Midbrain (tissue), 1 donor: ENCODE measurements around the gene TGIF2.
"Not testable (repeated sequence)": the region's sequence is repeated elsewhere in the genome, so short reads cannot be mapped to it uniquely, and the experiment has no call there.

Experiments
- DNase-seq: peaks from one replicate; lab custom pipeline; 2025; lab: John Stamatoyannopoulos, UW

TGIF2 gene

GRCh38 chr20:36579996-36580545 lies 6.7 kb downstream of the TGIF2 start:
- no peak for DNase-seq

GRCh38 chr20:36582322-36582721 lies 8.9 kb downstream of the TGIF2 start:
- DNase-seq = no peak

GRCh38 chr20:36582821-36583220 lies 9.4 kb downstream of the TGIF2 start:
- no peak for DNase-seq

- no peak for DNase-seq
Observed at GRCh38 chr20:36584018-36584481, 10.7 kb downstream of the TGIF2 start.

- DNase-seq = no peak
Observed at GRCh38 chr20:36585410-36586125, 12.2 kb downstream of the TGIF2 start.

GRCh38 chr20:36587388-36588070 lies 14.1 kb downstream of the TGIF2 start:
- no peak for DNase-seq

- DNase-seq = no peak
Observed at GRCh38 chr20:36591281-36591680, 17.9 kb downstream of the TGIF2 start.

GRCh38 chr20:36591854-36592641 lies 18.7 kb downstream of the TGIF2 start:
- peak; percentile 46 for DNase-seq

GRCh38 chr20:36593347-36593929 lies 20.0 kb downstream of the TGIF2 start:
- DNase-seq = no peak

- DNase-seq = no peak
Observed at GRCh38 chr20:36599912-36600345, 26.5 kb downstream of the TGIF2 start.

GRCh38 chr20:36601540-36601939 lies 28.1 kb downstream of the TGIF2 start:
- no peak for DNase-seq

- DNase-seq = no peak
Observed at GRCh38 chr20:36604952-36605398, 31.6 kb downstream of the TGIF2 start.

GRCh38 chr20:36605399-36606157 lies 32.2 kb downstream of the TGIF2 start, which contains the start of gene RAB5IF:
Gene RAB5IF, plus strand, starts transcription at chr20:36605779. Its CDS starts 173 bp downstream, at chr20:36605952.
- DNase-seq = peak; percentile 98

GRCh38 chr20:36606158-36607066 lies 33.0 kb downstream of the TGIF2 start:
- no peak for DNase-seq

GRCh38 chr20:36607586-36608387 lies 34.4 kb downstream of the TGIF2 start:
- DNase-seq = no peak

- not testable (repeated sequence) for DNase-seq
Observed at GRCh38 chr20:36608388-36608728, 35.0 kb downstream of the TGIF2 start.

- DNase-seq = no peak
Observed at GRCh38 chr20:36611625-36612024, 38.2 kb downstream of the TGIF2 start.

GRCh38 chr20:36613974-36614373 lies 40.6 kb downstream of the TGIF2 start:
- DNase-seq = no peak
